Stimulated activated CD4-positive, alpha-beta T cell treated with anti-CD3 and anti-CD28 coated beads, Interleukin-2, amount 100 ng/mL, for 24 hours (primary cell): Measurements from ENCODE around the gene RABL2B.
A peak's percentile ranks its signal among the peaks of the same experiment; 100 is the strongest.
"Not testable (repeated sequence)": the region's sequence is repeated elsewhere in the genome, so short reads cannot be mapped to it uniquely, and the experiment has no call there.

Experiments used
- DNase-seq, 2 donors: peaks; one replicate each; pipeline ENCODE4 v3.0.0-alpha.2; 2020

Gene RABL2B

GRCh38 chr22:50783033-50783879 is at the start of gene RABL2B:
RABL2B (minus strand) TSS chr22:50783636; CDS start chr22:50782294, 1,342 bp downstream.
- DNase-seq: peak; percentile 89 to 91

DNA sequence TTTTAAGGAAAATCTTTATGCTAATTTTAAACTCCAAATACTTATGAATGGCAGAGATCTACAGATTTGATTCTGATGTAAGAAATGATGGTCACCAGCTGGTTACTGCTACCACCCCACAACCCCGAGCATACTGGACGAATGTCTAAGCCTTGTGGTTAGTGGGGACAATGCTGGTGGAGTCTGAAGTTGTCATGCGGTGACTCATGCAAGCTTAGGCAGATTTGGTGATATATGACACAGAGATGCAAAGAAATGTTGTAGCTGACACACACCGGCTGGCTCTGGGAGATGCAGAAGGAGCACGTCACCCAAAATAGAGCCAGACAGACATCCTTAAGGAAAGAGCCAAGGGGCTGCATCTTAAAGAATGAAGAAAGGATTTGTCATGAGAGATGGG is 3.5 kb upstream of the RABL2B start:
- DNase-seq: not testable (repeated sequence)

GRCh38 chr22:50785289-50785688 is 1.9 kb upstream of the RABL2B start:
- not testable (repeated sequence) for DNase-seq

GRCh38 chr22:50783880-50784276 is 442 bp upstream of the RABL2B start:
- DNase-seq: peak in 1 of 2 donors; percentile 6

DNA sequence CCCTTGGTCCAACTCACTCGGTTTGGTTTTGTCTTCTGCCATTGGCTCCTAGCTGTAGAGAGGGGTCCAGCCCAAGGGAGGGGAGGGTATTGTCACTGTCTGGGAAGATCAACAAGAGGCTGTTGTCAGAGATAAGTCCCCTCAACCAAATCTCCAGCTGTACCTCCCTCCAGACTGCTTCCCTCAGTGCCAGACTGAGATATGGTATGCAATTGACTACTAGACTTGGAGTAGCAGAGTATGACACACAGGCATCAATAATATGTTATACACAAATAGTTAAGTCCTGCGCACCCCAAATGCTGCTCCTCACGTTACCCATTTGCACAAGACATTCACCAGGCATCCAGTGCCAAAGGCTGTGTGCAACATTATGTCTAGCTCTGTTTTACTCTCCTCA is 1.2 kb downstream of the RABL2B start:
- not testable (repeated sequence) for DNase-seq

GRCh38 chr22:50780244-50780643 is 3.2 kb downstream of the RABL2B start:
- DNase-seq: not testable (repeated sequence)

DNA sequence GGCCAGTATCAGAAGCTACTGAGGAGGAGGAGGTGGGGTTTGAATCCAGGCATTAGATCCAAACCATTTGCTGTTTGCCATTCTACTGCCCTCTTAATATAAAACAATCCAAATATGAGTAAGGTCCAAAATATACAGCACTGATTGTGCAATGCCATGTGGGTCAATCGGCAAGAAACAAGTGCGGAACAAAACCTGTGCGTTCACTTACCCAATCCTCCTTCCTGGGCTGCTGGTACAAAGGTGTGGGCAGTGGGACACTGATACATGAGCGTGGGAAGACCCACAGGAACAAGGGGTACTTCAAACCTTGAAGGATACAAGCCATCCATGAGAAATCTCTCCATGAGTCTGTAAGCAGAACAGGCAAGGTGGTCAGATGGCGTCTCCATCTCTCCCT is 5.8 kb downstream of the RABL2B start:
- DNase-seq: not testable (repeated sequence)

- DNase-seq: peak in 1 of 2 donors; percentile 24
These were observed 8.3 kb downstream of the RABL2B start for GRCh38 chr22:50775132-50775531.

GRCh38 chr22:50764288-50764687 is 19.1 kb downstream of the RABL2B start:
- not testable (repeated sequence) for DNase-seq

GRCh38 chr22:50761829-50762228 is 21.6 kb downstream of the RABL2B start:
- DNase-seq: not testable (repeated sequence)

GRCh38 chr22:50759597-50760341 is 23.7 kb downstream of the RABL2B start:
- not testable (repeated sequence) for DNase-seq

DNA sequence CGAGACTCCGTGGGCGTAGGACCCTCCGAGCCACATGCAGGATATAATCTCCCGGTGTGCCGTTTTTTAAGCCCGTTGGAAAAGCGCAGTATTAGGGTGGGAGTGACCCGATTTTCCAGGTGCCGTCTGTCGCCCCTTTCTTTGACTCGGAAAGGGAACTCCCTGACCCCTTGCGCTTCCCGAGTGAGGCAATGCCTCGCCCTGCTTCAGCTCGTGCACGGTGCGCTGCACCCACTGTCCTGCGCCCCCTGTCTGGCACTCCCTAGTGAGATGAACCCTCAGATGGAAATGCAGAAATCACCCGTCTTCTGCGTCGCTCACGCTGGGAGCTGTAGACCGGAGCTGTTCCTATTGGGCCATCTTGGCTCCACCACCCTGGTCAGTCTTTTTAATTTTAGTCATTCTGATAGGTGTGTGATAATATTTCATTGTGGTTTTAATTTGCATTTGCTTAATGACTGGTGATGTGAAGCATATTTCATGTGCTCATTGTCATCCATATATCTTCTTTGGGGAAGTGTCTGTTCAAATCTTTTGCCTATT is 26.4 kb downstream of the RABL2B start:
- DNase-seq: peak; percentile 51 to 59

- DNase-seq: not testable (repeated sequence)
These were observed 27.0 kb downstream of the RABL2B start for GRCh38 chr22:50756406-50756805.

GRCh38 chr22:50755251-50755650 is 28.2 kb downstream of the RABL2B start:
- DNase-seq: not testable (repeated sequence)

GRCh38 chr22:50749302-50750074 is 33.9 kb downstream of the RABL2B start:
- not testable (repeated sequence) for DNase-seq

DNA sequence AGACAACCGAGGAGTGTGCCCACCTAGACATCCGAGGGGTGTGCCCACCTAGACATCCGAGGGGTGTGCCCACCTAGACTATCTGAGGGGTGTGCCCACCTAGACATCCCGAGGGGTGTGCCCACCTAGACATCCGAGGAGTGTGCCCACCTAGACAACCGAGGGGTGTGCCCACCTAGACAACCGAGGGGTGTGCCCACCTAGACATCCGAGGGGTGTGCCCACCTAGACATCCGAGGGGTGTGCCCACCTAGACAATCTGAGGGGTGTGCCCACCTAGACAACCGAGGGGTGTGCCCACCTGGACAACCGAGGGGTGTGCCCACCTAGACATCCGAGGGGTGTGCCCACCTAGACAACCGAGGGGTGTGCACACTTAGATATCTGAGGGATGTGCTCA is 34.8 kb downstream of the RABL2B start:
- not testable (repeated sequence) for DNase-seq

- DNase-seq: not testable (repeated sequence)
These were observed 35.9 kb downstream of the RABL2B start for GRCh38 chr22:50747521-50747920.

- not testable (repeated sequence) for DNase-seq
These were observed 39.0 kb downstream of the RABL2B start for GRCh38 chr22:50744424-50744823.

GRCh38 chr22:50740714-50741113 is 42.7 kb downstream of the RABL2B start:
- DNase-seq: not testable (repeated sequence)

GRCh38 chr22:50739894-50740293 is 43.5 kb downstream of the RABL2B start:
- DNase-seq: peak in 1 of 2 donors; percentile 8

DNA sequence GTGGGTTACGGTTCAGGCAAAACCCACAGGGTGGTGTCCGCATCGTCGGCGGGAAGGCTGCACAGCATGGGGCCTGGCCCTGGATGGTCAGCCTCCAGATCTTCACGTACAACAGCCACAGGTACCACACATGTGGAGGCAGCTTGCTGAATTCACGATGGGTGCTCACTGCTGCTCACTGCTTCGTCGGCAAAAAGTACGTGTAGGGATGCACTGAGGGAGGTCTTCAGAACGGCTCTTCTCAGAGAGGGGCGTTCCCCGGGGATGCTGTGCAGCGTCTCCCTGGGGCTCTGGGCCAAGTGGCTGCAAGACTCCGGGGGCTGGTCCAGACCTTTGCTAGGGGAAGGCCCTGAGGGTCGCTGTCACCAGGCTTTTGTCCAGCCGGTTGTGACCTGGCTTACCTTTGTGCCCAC is 44.2 kb downstream of the RABL2B start:
- peak in 1 of 2 donors; percentile 6 for DNase-seq

GRCh38 chr22:50738649-50739227 is 44.7 kb downstream of the RABL2B start:
- peak in 1 of 2 donors; percentile 8 for DNase-seq
